ENCODE measurements around the gene LCOR.

Gene LCOR

GRCh38 chr10:96838529-96838928 lies 6.4 kb downstream of the LCOR start:
- no peaks in the 10 kb centered on the region for H3K36me3 ChIP-seq (replicated peaks; ENCODE audit: insufficient read depth, low read length)
- no peak for DNase-seq
- H2AFZ ChIP-seq (ENCODE audit: low read length) = no peak overlapping the region
- peaks cover 34% of the 10 kb centered on the region for H4K20me1 ChIP-seq (ENCODE audit: insufficient read depth, low read length)
- H3K27ac ChIP-seq (ENCODE audit: low read length) = no peak overlapping the region
- peaks cover 19% of the 10 kb centered on the region for H3K4me1 ChIP-seq (ENCODE audit: low read length)
- no peak overlapping the region for H3K4me3 ChIP-seq (ENCODE audit: low read length)
- H3K79me2 ChIP-seq (ENCODE audit: low read length) = peaks cover 99% of the 10 kb centered on the region
- TF ChIP-seq EZH2phosphoT487 (IDR thresholded peaks at IDR 0.05; ENCODE audit: low read length) (no peak), EZH2 (optimal IDR thresholded peaks at IDR 0.05; ENCODE audit: low read depth, low read length) (no peak), CTCF (IDR thresholded peaks at IDR 0.05; ENCODE audit: low read length) (no peak)
- no peaks in the 10 kb centered on the region for H3K27me3 ChIP-seq (replicated peaks; ENCODE audit: insufficient read depth, low read length)
- no peak overlapping the region for H3K4me2 ChIP-seq (ENCODE audit: low read depth, low read length)
- H3K9me3 ChIP-seq (replicated peaks; ENCODE audit: insufficient read depth, low read length) = no peaks in the 10 kb centered on the region
- H3K9ac ChIP-seq (ENCODE audit: low read length) = no peak overlapping the region
- no peaks in the 10 kb centered on the region for H3K9me2 ChIP-seq (replicated peaks; ENCODE audit: insufficient read depth, low read length)
- peaks cover 9% of the 10 kb centered on the region for H3F3A ChIP-seq (ENCODE audit: insufficient read depth, low read length)

- no peaks in the 10 kb centered on the region for H3K36me3 ChIP-seq (replicated peaks; ENCODE audit: insufficient read depth, low read length)
- no peak for DNase-seq
- no peak overlapping the region for H3K4me3 ChIP-seq (ENCODE audit: low read length)
- peaks cover 98% of the 10 kb centered on the region for H3K79me2 ChIP-seq (ENCODE audit: low read length)
- no peak overlapping the region for H2AFZ ChIP-seq (ENCODE audit: low read length)
- no peaks in the 10 kb centered on the region for H3K9me2 ChIP-seq (replicated peaks; ENCODE audit: insufficient read depth, low read length)
- H4K20me1 ChIP-seq (ENCODE audit: insufficient read depth, low read length) = peaks cover 35% of the 10 kb centered on the region
- H3K9ac ChIP-seq (ENCODE audit: low read length) = no peak overlapping the region
- H3K4me2 ChIP-seq (ENCODE audit: low read depth, low read length) = no peak overlapping the region
- H3K27me3 ChIP-seq (replicated peaks; ENCODE audit: insufficient read depth, low read length) = no peaks in the 10 kb centered on the region
- TF ChIP-seq EZH2phosphoT487 (IDR thresholded peaks at IDR 0.05; ENCODE audit: low read length) = no peak
- no peak for TF ChIP-seq EZH2 (optimal IDR thresholded peaks at IDR 0.05; ENCODE audit: low read depth, low read length)
- TF ChIP-seq CTCF (IDR thresholded peaks at IDR 0.05; ENCODE audit: low read length) = no peak
- H3F3A ChIP-seq (ENCODE audit: insufficient read depth, low read length) = peaks cover 2% of the 10 kb centered on the region; the same call in 1 of the 2 replicates
- H3K27ac ChIP-seq (ENCODE audit: low read length) = no peak overlapping the region
- H3K9me3 ChIP-seq (replicated peaks; ENCODE audit: insufficient read depth, low read length) = no peaks in the 10 kb centered on the region
- peaks cover 8% of the 10 kb centered on the region for H3K4me1 ChIP-seq (ENCODE audit: low read length)
Measured at GRCh38 chr10:96840841-96841518, 8.9 kb downstream of the LCOR start.

- no peaks in the 10 kb centered on the region for H3K9me3 ChIP-seq (replicated peaks; ENCODE audit: insufficient read depth, low read length)
- no peaks in the 10 kb centered on the region for H3K4me1 ChIP-seq (ENCODE audit: low read length)
- TF ChIP-seq CTCF (IDR thresholded peaks at IDR 0.05; ENCODE audit: low read length) (no peak), EZH2 (optimal IDR thresholded peaks at IDR 0.05; ENCODE audit: low read depth, low read length) (no peak), EZH2phosphoT487 (IDR thresholded peaks at IDR 0.05; ENCODE audit: low read length) (no peak)
- H2AFZ ChIP-seq (ENCODE audit: low read length) = no peak overlapping the region
- no peaks in the 10 kb centered on the region for H3K36me3 ChIP-seq (replicated peaks; ENCODE audit: insufficient read depth, low read length)
- no peak overlapping the region for H3K4me2 ChIP-seq (ENCODE audit: low read depth, low read length)
- no peak overlapping the region for H3K9ac ChIP-seq (ENCODE audit: low read length)
- no peak overlapping the region for H3K4me3 ChIP-seq (ENCODE audit: low read length)
- no peaks in the 10 kb centered on the region for H3F3A ChIP-seq (ENCODE audit: insufficient read depth, low read length)
- H4K20me1 ChIP-seq (ENCODE audit: insufficient read depth, low read length) = peaks cover 23% of the 10 kb centered on the region; the same call in 1 of the 2 replicates
- no peak for DNase-seq
- H3K27ac ChIP-seq (ENCODE audit: low read length) = no peak overlapping the region
- no peaks in the 10 kb centered on the region for H3K9me2 ChIP-seq (replicated peaks; ENCODE audit: insufficient read depth, low read length)
- no peaks in the 10 kb centered on the region for H3K27me3 ChIP-seq (replicated peaks; ENCODE audit: insufficient read depth, low read length)
- H3K79me2 ChIP-seq (ENCODE audit: low read length) = peaks cover 97% of the 10 kb centered on the region
Measured at GRCh38 chr10:96842896-96843723, 11.0 kb downstream of the LCOR start.
